K562 (cell line): Measurements from ENCODE around the gene TMEM139. TPM values are rescaled to one million over a fixed set of nuclear protein-coding genes. Genes with fewer than 3 reads are reported as not detected.

ENCODE experiments used
- ESRRA ChIP-seq: fragments of 450-650 bp; IDR thresholded peaks from 2 replicates; pipeline ENCODE4 v1.6.1; 2014; ENCODE audit warnings: low read depth, mild to moderate bottlenecking, moderate library complexity, borderline replicate concordance
- FOXM1 ChIP-seq, 2 experiments: fragments of 450-650 bp in 1 of 2; sonication (generic) in 1 of 2; formaldehyde crosslinking in 1 of 2; IDR thresholded peaks; 2 replicates each; pipeline versions ENCODE4 v1.6.1 to v1.9.0; 2017 to 2022; ENCODE audit warnings: low read depth in 2 of 2, mild to moderate bottlenecking in 2 of 2, missing genetic modification reagents in 1 of 2, moderate library complexity in 1 of 2
- HDGF ChIP-seq: fragments of 450-650 bp; IDR thresholded peaks from 2 replicates; pipeline ENCODE4 v1.6.1; 2016
- IFI16 ChIP-seq: fragments of 250-450 bp; sonication (Bioruptor Pico); IDR thresholded peaks from 2 replicates; pipeline ENCODE4 v2.1.2; 2022; ENCODE audit warnings: mild to moderate bottlenecking, inconsistent platforms
- KLF13 ChIP-seq: fragments of 450-650 bp; IDR thresholded peaks from 2 replicates; pipeline ENCODE4 v1.6.1; 2016; ENCODE audit warnings: missing genetic modification characterization, low read depth, mild to moderate bottlenecking, missing compliant biosample characterization, moderate library complexity, borderline replicate concordance
- KLF16 ChIP-seq: IDR thresholded peaks from 2 replicates; pipeline ENCODE4 v1.6.1; 2016; ENCODE audit warnings: antibody characterized with exemption
- MBD2 ChIP-seq: sonication (generic); IDR thresholded peaks from 2 replicates; pipeline ENCODE4 v1.6.1; 2016; ENCODE audit warnings: low read depth, borderline replicate concordance
- PHF21A ChIP-seq: fragments of 450-650 bp; IDR thresholded peaks from 2 replicates; pipeline ENCODE4 v1.6.1; 2017; ENCODE audit warnings: low read depth, borderline replicate concordance
- PKNOX1 ChIP-seq: fragments of 450-650 bp; IDR thresholded peaks from 2 replicates; pipeline ENCODE4 v1.6.1; 2016
- POLR2G ChIP-seq: fragments of 200-400 bp; formaldehyde crosslinking; IDR thresholded peaks from 2 replicates; pipeline ENCODE4 v1.6.1; 2017; ENCODE audit warnings: low read depth, mild to moderate bottlenecking, antibody characterized with exemption, low read length, moderate library complexity
- RBFOX2 ChIP-seq: fragments of 200-400 bp; formaldehyde crosslinking; IDR thresholded peaks from 2 replicates; pipeline ENCODE4 v1.6.1; 2017; ENCODE audit warnings: low read depth, mild to moderate bottlenecking, low read length, moderate library complexity
- ZBTB26 ChIP-seq: fragments of 450-650 bp; formaldehyde crosslinking; IDR thresholded peaks from 2 replicates; pipeline ENCODE4 v1.4.0; 2022; ENCODE audit warnings: missing genetic modification characterization
- ZKSCAN8 ChIP-seq: fragments of 200-800 bp; sonication (Bioruptor generic); IDR thresholded peaks from 2 replicates; pipeline ENCODE4 v1.6.1; 2016; ENCODE audit warnings: missing genetic modification characterization, missing compliant biosample characterization
- ZNF280A ChIP-seq: fragments of 450-650 bp; IDR thresholded peaks from 2 replicates; pipeline ENCODE4 v1.6.1; 2018; ENCODE audit warnings: mild to moderate bottlenecking, low read depth; ENCODE audit not compliant: partially characterized antibody
- ZNF3 ChIP-seq: fragments of 250-450 bp; sonication (Bioruptor Pico); IDR thresholded peaks from 2 replicates; pipeline ENCODE4 v1.5.0; 2021; ENCODE audit warnings: mild to moderate bottlenecking, moderate library complexity
- ZNF76 ChIP-seq: fragments of 250-450 bp; sonication (Bioruptor Pico); IDR thresholded peaks from 2 replicates; pipeline ENCODE4 v1.4.0; 2020; ENCODE audit warnings: mild to moderate bottlenecking, moderate library complexity, borderline replicate concordance
- polyA plus RNA-seq, 8 experiments: library from polyadenylated mRNA; depleted of rRNA in 4 of 8; stranded (reverse) in 5 of 8; unstranded in 3 of 8; fragments of >200 nt; fragmentation: Nextera tagmentation in 2 of 8; fragmentation: Illumina TruSeq in 1 of 8; extraction: Ambion mirVana in 2 of 8; extraction: Trizol in 1 of 8; gene quantifications; 2 replicates each; pipeline versions ENCODE4 v1.2.1 to v1.2.3, GENCODE V29; 2011 to 2014; ENCODE audit warnings: inconsistent platforms in 1 of 8, missing spikeins in 1 of 8
- total RNA-seq, 7 experiments: library from RNA; depleted of rRNA in 6 of 7; stranded (reverse); fragments of >200 nt in 6 of 7; fragmentation: Illumina TruSeq in 2 of 7; extraction: Trizol in 2 of 7; gene quantifications; 2 replicates each; pipeline versions ENCODE4 v1.2.1 to v1.2.3, GENCODE V29; 2011 to 2021; ENCODE audit warnings: low replicate concordance in 1 of 7
- TF ChIP-seq, protein P1 (sequence below): fragments of 250-450 bp; sonication (Bioruptor Pico); IDR thresholded peaks from 2 replicates; pipeline ENCODE4 v1.5.0; 2021
- TF ChIP-seq, protein P2 (sequence below): fragments of 250-450 bp; sonication (Bioruptor Pico); IDR thresholded peaks from 2 replicates; pipeline ENCODE4 v1.4.0; 2020; ENCODE audit warnings: mild to moderate bottlenecking, moderate library complexity, borderline replicate concordance

Gene TMEM139
- total and polyA plus RNA-seq, 9 of the 15 experiments (the other 6 are each of a cell fraction or from before 2014, with no cell fraction given) = 0.27 to 1.8 (median 0.79) TPM

DNA sequence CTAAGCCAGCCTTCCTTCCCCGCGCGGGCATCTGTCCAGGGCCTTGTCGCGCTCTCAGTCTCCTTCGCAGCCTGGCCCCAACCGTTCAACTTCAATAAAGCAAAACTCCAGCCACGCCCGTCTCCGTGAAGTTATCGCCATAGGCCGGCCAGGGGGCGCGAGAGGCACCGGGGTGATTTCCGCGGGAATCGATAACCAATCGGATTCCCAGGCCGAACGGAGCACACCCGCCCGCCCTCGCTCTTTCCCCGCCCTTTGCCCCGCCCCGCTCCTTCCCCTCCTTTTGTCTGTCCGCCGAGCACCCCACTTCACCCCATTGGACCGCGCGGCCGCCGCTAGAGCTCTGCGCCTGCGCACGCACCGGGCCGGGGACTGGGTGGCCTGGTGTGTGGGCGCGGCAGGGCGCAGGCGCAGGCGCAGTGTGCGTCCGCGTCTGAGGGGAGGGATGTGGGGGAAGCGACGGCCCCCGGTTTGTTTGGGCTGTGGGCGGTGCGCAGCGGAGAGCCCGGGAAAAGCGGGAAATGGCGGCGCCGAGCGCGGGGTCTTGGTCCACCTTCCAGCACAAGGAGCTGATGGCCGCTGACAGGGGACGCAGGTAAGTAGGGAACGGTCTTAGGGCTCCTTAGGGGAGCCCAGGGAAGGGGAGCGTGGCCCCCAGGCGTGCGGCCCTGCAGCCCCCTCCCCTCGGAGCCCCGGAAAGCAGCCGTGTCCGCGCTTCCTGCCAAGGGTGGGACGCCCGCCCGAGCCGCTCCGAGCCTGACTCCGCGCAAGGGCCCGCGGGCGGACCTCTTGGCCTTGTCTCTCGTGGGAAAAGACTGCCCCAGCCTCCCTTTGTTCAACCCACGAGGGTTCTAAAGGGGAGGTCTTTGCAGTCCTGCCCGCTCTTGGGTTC lies 3.4 kb downstream of the TMEM139 start, which contains the start of gene CASP2 (continued):
- TF ChIP-seq FOXM1 (IDR thresholded peaks at IDR 0.05; ENCODE audit: low read depth) (no peak; the same call in 1 of the 2 replicates), FOXM1 (CRISPR knock-in tag; IDR thresholded peaks at IDR 0.05; ENCODE audit: low read depth) (peak; percentile 92), ZNF76 (CRISPR knock-in tag) (0 out of 2 replicates have a peak, but pooled peaks have one; percentile 70), ZNF3 (no peak), ESRRA (0 out of 2 replicates have a peak, but pooled peaks have one; percentile 23), KLF16 (peak; percentile 39; the same call in 1 of the 2 replicates), HDGF (no peak), PKNOX1 (peak; percentile 91), ZKSCAN8 (CRISPR knock-in tag) (no peak), ZBTB26 (CRISPR knock-in tag) (no peak), IFI16 (peak; percentile 41; the same call in 1 of the 2 replicates), RBFOX2 (peak; percentile 99), ZNF280A (no peak), KLF13 (0 out of 2 replicates have a peak, but pooled peaks have one; percentile 33), MBD2 (peak; percentile 49; the same call in 1 of the 2 replicates), PHF21A (peak; percentile 57; the same call in 1 of the 2 replicates), POLR2G (peak; percentile 99)
- TF ChIP-seq, protein P1, sequence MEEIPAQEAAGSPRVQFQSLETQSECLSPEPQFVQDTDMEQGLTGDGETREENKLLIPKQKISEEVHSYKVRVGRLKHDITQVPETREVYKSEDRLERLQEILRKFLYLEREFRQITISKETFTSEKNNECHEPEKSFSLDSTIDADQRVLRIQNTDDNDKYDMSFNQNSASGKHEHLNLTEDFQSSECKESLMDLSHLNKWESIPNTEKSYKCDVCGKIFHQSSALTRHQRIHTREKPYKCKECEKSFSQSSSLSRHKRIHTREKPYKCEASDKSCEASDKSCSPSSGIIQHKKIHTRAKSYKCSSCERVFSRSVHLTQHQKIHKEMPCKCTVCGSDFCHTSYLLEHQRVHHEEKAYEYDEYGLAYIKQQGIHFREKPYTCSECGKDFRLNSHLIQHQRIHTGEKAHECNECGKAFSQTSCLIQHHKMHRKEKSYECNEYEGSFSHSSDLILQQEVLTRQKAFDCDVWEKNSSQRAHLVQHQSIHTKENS = no peak
- TF ChIP-seq, protein P2, sequence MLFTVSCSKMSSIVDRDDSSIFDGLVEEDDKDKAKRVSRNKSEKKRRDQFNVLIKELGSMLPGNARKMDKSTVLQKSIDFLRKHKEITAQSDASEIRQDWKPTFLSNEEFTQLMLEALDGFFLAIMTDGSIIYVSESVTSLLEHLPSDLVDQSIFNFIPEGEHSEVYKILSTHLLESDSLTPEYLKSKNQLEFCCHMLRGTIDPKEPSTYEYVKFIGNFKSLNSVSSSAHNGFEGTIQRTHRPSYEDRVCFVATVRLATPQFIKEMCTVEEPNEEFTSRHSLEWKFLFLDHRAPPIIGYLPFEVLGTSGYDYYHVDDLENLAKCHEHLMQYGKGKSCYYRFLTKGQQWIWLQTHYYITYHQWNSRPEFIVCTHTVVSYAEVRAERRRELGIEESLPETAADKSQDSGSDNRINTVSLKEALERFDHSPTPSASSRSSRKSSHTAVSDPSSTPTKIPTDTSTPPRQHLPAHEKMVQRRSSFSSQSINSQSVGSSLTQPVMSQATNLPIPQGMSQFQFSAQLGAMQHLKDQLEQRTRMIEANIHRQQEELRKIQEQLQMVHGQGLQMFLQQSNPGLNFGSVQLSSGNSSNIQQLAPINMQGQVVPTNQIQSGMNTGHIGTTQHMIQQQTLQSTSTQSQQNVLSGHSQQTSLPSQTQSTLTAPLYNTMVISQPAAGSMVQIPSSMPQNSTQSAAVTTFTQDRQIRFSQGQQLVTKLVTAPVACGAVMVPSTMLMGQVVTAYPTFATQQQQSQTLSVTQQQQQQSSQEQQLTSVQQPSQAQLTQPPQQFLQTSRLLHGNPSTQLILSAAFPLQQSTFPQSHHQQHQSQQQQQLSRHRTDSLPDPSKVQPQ (CRISPR knock-in tag) = peak; percentile 48; the same call in 1 of the 2 replicates
